Measurements from ENCODE around the gene EEF1AKMT4. TPM values are rescaled to one million over a fixed set of nuclear protein-coding genes. Genes with fewer than 3 reads are reported as not detected.

EEF1AKMT4 gene
- total RNA-seq, 3 donors from 2014 or later: 2.8 to 5.0 (median 3.2) TPM

DNA sequence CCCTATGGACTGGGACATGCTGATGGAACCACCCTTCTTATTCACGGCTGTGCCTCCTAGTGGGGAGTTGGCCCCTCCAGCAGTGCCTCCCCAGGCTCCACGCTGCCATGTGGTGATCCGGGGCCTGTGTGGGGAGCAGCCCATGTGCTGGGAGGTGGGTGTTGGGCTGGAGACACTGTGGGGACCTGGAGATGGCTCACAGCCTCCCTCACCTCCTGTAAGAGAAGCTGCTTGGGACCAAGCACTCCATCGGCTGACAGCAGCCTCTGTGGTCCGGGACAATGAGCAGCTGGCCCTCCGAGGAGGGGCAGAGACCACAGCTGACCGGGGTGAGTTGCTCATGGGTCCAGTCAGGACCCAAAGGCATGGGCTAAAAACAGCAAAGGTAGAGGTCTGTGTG lies 9.8 kb upstream of the EEF1AKMT4 start:
- no peaks in the 10 kb centered on the region for H3K36me3 ChIP-seq (ENCODE audit: low read depth)
- no peaks in the 10 kb centered on the region for H3K9me3 ChIP-seq
- H3K4me1 ChIP-seq (ENCODE audit: low read depth): no peaks in the 10 kb centered on the region
- ATAC-seq (no peak), DNase-seq (no peak)
- no peak for TF ChIP-seq CTCF (IDR thresholded peaks at IDR 0.05)
- intact Hi-C loops (cut with DNase I, micrococcal nuclease): no loop called here
- H3K4me3 ChIP-seq: no peak overlapping the region

GRCh38 chr3:184240384-184241140 lies 8.9 kb upstream of the EEF1AKMT4 start:
- Histone ChIP-seq H3K36me3 (ENCODE audit: low read depth) (no peaks in the 10 kb centered on the region), H3K4me3 (no peak overlapping the region), H3K4me1 (ENCODE audit: low read depth) (no peaks in the 10 kb centered on the region), H3K9me3 (no peaks in the 10 kb centered on the region)
- peak in 1 of 3 donors; percentile 4 for DNase-seq
- no peak for ATAC-seq
- intact Hi-C loops (cut with DNase I, micrococcal nuclease): no loop called here
- no peak for TF ChIP-seq CTCF (IDR thresholded peaks at IDR 0.05)

DNA sequence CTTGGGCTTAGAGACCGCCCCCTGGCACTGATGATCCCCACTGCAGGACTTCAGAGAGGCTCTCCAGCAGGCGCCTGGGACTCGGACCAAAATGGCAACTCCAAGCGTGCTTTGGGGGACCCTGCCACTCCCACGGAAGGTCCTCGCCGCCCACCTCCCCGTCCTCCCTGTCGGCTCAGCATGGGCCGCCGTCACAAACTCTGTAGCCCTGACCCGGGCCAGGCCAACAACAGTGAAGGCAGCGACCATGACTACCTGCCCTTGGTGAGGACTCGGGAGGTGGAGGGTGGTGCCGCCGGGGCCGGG lies 8.4 kb upstream of the EEF1AKMT4 start:
- H3K4me1 ChIP-seq (ENCODE audit: low read depth): no peaks in the 10 kb centered on the region
- H3K9me3 ChIP-seq: no peaks in the 10 kb centered on the region
- TF ChIP-seq CTCF (IDR thresholded peaks at IDR 0.05): no peak
- ATAC-seq (no peak), DNase-seq (no peak)
- H3K4me3 ChIP-seq: no peak overlapping the region
- intact Hi-C loops (cut with DNase I, micrococcal nuclease): no loop called here
- no peaks in the 10 kb centered on the region for H3K36me3 ChIP-seq (ENCODE audit: low read depth)

DNA sequence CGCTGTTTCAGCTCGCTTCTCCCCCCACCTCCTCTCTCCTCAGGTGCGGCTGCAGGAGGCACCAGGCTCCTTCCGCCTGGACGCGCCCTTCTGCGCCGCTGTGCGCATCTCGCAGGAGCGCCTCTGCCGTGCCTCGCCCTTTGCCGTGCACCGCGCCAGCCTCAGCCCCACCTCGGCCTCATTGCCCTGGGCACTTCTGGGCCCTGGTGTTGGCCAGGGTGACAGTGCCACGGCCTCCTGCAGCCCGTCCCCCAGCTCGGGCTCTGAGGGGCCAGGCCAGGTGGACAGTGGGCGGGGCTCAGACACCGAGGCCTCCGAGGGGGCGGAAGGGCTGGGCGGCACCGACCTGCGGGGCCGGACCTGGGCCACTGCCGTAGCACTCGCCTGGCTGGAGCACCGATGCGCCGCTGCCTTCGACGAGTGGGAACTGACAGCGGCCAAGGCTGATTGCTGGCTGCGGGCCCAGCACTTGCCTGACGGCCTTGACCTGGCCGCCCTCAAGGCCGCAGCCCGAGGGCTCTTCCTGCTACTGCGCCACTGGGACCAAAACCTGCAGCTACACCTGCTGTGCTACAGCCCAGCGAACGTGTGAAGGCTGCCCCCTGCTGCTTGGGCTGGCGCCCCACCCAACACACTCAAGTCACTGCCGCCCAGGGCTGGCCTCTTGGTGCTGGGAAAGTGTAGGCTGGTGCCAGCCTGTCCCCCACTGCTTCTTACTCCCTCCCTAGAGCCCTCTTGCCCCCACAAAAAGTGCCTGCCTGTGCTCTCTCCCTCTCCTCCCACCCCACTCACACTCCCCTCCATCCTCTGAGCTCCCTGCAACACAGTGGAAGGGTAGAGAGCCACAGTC lies 7.8 kb upstream of the EEF1AKMT4 start:
- Histone ChIP-seq H3K36me3 (ENCODE audit: low read depth) (no peaks in the 10 kb centered on the region), H3K9me3 (no peaks in the 10 kb centered on the region), H3K4me3 (no peak overlapping the region), H3K4me1 (ENCODE audit: low read depth) (no peaks in the 10 kb centered on the region)
- peak; percentile 93 for ATAC-seq
- intact Hi-C loops (cut with DNase I, micrococcal nuclease): no loop called here
- DNase-seq: peak; percentile 80 to 84 (median 83)
- TF ChIP-seq CTCF (IDR thresholded peaks at IDR 0.05): peak; percentile 43

- no peak overlapping the region for H3K4me3 ChIP-seq
- TF ChIP-seq CTCF (IDR thresholded peaks at IDR 0.05): no peak
- no peaks in the 10 kb centered on the region for H3K9me3 ChIP-seq
- intact Hi-C loops (cut with DNase I, micrococcal nuclease): no loop called here
- no peaks in the 10 kb centered on the region for H3K36me3 ChIP-seq (ENCODE audit: low read depth)
- H3K4me1 ChIP-seq (ENCODE audit: low read depth): no peaks in the 10 kb centered on the region
- DNase-seq (no peak), ATAC-seq (no peak)
Observed at GRCh38 chr3:184242297-184242685, 7.2 kb upstream of the EEF1AKMT4 start.

All from mucosa of descending colon (tissue), 3 donors.